ENCODE data around the gene TSPOAP1.

TSPOAP1 gene

GRCh38 chr17:58373923-58374322 lies 45.3 kb upstream of the TSPOAP1 start:
- Histone ChIP-seq H4K20me1 (ENCODE audit: low read depth, low read length) (no peaks in the 10 kb centered on the region), H3K36me3 (ENCODE audit: low read length) (no peaks in the 10 kb centered on the region), H3K27me3 (ENCODE audit: low read length) (no peaks in the 10 kb centered on the region), H3K4me3 (ENCODE audit: insufficient read depth, low read length, poor library complexity, severe bottlenecking) (no peak overlapping the region), H3K9me2 (replicated peaks; ENCODE audit: insufficient read depth, low read length) (no peaks in the 10 kb centered on the region), H3K4me2 (ENCODE audit: low read depth, low read length, poor library complexity, severe bottlenecking) (no peak overlapping the region), H3F3A (ENCODE audit: insufficient read depth) (no peaks in the 10 kb centered on the region), H3K79me2 (ENCODE audit: insufficient read depth, low read length) (no peaks in the 10 kb centered on the region), H3K9ac (ENCODE audit: low read length) (no peak overlapping the region), H2AFZ (ENCODE audit: low read depth, low read length, severe bottlenecking) (no peak overlapping the region), H3K9me3 (ENCODE audit: insufficient read depth, low read length) (no peaks in the 10 kb centered on the region), H3K27ac (ENCODE audit: low read depth, low read length) (no peak overlapping the region)
- TF ChIP-seq CTCF (IDR thresholded peaks at IDR 0.05; ENCODE audit: insufficient read depth, low read length, poor library complexity, severe bottlenecking) (no peak), EZH2phosphoT487 (conservative IDR thresholded peaks at IDR 0.05; ENCODE audit: low read length) (no peak)

- Histone ChIP-seq H3K4me3 (ENCODE audit: insufficient read depth, low read length, poor library complexity, severe bottlenecking) (no peak overlapping the region), H3K4me2 (ENCODE audit: low read depth, low read length, poor library complexity, severe bottlenecking) (no peak overlapping the region)
Measured at GRCh38 chr17:58373003-58373402, 44.4 kb upstream of the TSPOAP1 start.

GRCh38 chr17:58371300-58371950 lies 42.8 kb upstream of the TSPOAP1 start:
- no peaks in the 10 kb centered on the region for H3K79me2 ChIP-seq (ENCODE audit: insufficient read depth, low read length)
- H2AFZ ChIP-seq (ENCODE audit: low read depth, low read length, severe bottlenecking): no peak overlapping the region
- no peaks in the 10 kb centered on the region for H3K27me3 ChIP-seq (ENCODE audit: low read length)
- no peaks in the 10 kb centered on the region for H4K20me1 ChIP-seq (ENCODE audit: low read depth, low read length)
- no peaks in the 10 kb centered on the region for H3K9me3 ChIP-seq (ENCODE audit: insufficient read depth, low read length)
- H3K36me3 ChIP-seq (ENCODE audit: low read length): no peaks in the 10 kb centered on the region
- H3F3A ChIP-seq (ENCODE audit: insufficient read depth): no peaks in the 10 kb centered on the region
- no peak overlapping the region for H3K9ac ChIP-seq (ENCODE audit: low read length)
- H3K4me3 ChIP-seq (ENCODE audit: insufficient read depth, low read length, poor library complexity, severe bottlenecking): no peak overlapping the region
- H3K27ac ChIP-seq (ENCODE audit: low read depth, low read length): no peak overlapping the region
- no peak for TF ChIP-seq CTCF (IDR thresholded peaks at IDR 0.05; ENCODE audit: insufficient read depth, low read length, poor library complexity, severe bottlenecking)
- TF ChIP-seq EZH2phosphoT487 (conservative IDR thresholded peaks at IDR 0.05; ENCODE audit: low read length): no peak
- H3K4me2 ChIP-seq (ENCODE audit: low read depth, low read length, poor library complexity, severe bottlenecking): no peak overlapping the region
- H3K9me2 ChIP-seq (replicated peaks; ENCODE audit: insufficient read depth, low read length): no peaks in the 10 kb centered on the region

More at GRCh38 chr17:58373003-58373402, 44.4 kb upstream of the TSPOAP1 start:
- no peaks in the 10 kb centered on the region for H3K9me3 ChIP-seq (ENCODE audit: insufficient read depth, low read length)
- H3F3A ChIP-seq (ENCODE audit: insufficient read depth): no peaks in the 10 kb centered on the region
- no peaks in the 10 kb centered on the region for H3K79me2 ChIP-seq (ENCODE audit: insufficient read depth, low read length)
- TF ChIP-seq EZH2phosphoT487 (conservative IDR thresholded peaks at IDR 0.05; ENCODE audit: low read length) (no peak), CTCF (IDR thresholded peaks at IDR 0.05; ENCODE audit: insufficient read depth, low read length, poor library complexity, severe bottlenecking) (no peak)
- no peaks in the 10 kb centered on the region for H3K27me3 ChIP-seq (ENCODE audit: low read length)
- no peak overlapping the region for H3K9ac ChIP-seq (ENCODE audit: low read length)
- H4K20me1 ChIP-seq (ENCODE audit: low read depth, low read length): no peaks in the 10 kb centered on the region
- no peaks in the 10 kb centered on the region for H3K36me3 ChIP-seq (ENCODE audit: low read length)
- H3K9me2 ChIP-seq (replicated peaks; ENCODE audit: insufficient read depth, low read length): no peaks in the 10 kb centered on the region
- no peak overlapping the region for H2AFZ ChIP-seq (ENCODE audit: low read depth, low read length, severe bottlenecking)
- H3K27ac ChIP-seq (ENCODE audit: low read depth, low read length): no peak overlapping the region
